Superior temporal gyrus (tissue), 1 donor: ENCODE data around the gene ZNF780A.
A peak's percentile ranks its signal among the peaks of the same experiment; 100 is the strongest.
"Not testable (repeated sequence)": the region's sequence is repeated elsewhere in the genome, so short reads cannot be mapped to it uniquely, and the experiment has no call there.

Source experiments
- DNase-seq: peaks from one replicate; pipeline ENCODE4 v3.0.0-alpha.2; 2016; ENCODE audit errors: extremely low spot score

ZNF780A gene

DNA sequence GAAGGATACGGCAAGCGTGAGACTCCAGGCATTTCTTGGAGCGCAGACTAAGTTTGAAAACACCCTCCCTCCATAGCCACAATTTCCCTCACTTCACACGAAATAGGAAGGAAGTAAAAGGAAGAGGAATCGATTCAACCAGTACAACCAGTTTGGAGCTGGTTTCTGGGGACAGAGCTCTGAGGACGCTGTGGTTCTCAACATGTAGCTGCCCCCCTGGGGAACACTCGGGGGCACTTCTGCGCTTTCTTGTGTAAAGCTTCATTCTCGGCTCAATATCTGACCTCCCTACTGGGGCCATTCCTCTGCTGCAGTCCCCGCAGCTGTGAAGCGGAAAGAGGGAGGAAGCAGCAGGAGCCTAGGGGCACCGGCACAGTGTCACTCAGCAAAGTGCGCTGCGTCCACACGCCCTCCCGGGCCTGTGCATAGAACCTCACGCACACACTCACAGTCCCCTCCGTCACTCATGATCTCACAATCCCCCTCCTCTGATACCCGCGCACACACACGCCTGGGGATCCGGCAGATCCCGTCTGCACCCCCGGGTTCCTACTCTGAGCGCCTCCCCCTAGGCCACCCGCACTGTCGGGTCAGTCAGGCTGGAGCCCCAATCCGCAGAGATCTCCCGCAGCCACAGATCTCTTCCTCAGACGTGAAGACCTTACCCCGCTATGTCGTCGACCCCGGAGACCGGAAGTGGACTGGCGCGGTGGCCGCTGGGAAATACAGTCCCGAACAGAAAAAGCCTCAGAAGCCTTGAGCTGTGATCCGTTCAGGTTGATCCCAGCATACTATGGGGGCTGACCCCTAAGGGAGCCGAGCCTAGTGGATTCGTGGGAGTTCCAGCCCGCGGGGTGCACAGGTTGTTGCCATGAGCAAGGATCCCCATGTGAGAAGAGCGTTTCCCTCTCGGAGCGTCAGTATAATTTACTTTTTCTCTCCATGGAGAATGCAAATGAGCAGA is at the start of gene ZNF780A:
Gene ZNF780A (minus strand): TSS at position 703 of the 964 bp plus-strand sequence. CDS start 6,190 bp downstream, outside the sequence.
- peak; percentile 87 for DNase-seq

- peak; percentile 84 for DNase-seq
These were observed 49.0 kb upstream of the ZNF780A start for GRCh38 chr19:40139533-40140287.

GRCh38 chr19:40136818-40137217 is 46.1 kb upstream of the ZNF780A start:
- no peak for DNase-seq

DNA sequence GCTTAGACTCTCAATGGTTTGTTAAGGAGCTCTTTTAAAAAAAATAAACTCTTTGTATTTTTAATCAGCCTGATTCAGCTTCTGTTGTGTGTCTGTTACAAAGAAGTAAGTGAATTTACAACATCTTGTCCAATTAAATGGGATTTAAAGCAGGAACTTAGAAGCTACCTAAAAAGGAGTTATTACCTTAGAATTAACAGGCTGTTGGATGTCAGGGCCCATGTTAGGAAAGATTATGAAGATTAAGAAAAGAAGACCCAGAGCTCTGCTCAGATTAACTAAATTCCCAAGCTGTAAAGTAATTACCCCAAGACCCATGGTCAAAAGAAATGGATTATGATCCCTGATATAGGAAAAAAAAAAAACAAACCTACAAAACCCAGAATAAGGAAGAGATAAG is 44.1 kb upstream of the ZNF780A start:
- DNase-seq = no peak

- DNase-seq = no peak
These were observed 42.7 kb upstream of the ZNF780A start for GRCh38 chr19:40133491-40133890.

- no peak for DNase-seq
These were observed 39.3 kb upstream of the ZNF780A start for GRCh38 chr19:40130013-40130412.

DNA sequence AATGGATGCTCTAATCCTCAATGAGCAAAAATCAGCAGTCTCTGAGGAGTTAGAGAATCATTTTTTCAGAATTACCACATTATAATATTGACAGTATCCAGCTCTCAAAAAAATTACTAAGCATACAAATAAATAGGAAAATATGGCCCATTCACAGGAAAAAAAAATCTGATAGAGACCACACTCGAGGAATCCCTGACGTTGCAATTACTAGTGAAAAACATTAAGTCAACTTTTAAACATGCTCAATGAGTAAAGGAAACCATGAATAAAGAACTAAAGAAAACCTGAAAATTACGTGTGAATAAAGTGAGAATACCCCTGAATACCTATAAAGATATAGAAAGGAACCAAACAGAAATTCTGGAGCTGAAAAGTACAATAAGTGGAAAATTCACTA is 38.7 kb upstream of the ZNF780A start:
- DNase-seq = no peak

GRCh38 chr19:40128991-40129390 is 38.2 kb upstream of the ZNF780A start:
- no peak for DNase-seq

DNA sequence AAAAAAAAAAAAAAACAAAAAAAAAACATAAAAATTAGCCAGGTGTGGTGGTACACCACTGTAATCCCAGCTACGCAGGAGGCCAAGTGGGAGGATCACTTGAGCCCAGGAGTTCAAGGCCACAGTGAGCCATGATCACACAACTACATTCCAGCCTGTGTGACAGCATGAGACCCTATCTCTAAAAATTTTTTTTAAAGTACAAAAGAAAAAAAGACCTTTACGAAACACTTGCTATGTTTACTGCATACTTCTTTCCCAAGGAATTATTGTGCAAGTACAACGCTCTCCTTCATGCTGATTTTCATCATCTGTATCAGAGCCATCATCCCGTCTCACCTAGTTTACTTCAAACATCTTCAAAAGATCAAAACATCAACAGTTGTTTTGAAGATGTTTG is 28.6 kb upstream of the ZNF780A start:
- DNase-seq = no peak

DNA sequence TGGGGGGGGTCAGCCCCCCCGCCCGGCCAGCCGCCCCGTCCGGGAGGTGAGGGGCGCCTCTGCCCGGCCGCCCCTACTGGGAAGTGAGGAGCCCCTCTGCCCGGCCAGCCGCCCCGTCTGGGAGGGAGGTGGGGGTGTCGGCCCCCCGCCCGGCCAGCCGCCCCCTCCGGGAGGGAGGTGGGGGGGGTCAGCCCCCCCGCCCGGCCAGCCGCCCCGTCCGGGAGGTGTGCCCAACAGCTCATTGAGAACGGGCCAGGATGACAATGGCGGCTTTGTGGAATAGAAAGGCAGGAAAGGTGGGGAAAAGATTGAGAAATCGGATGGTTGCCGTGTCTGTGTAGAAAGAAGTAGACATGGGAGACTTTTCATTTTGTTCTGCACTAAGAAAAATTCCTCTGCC is 27.9 kb upstream of the ZNF780A start:
- DNase-seq = not testable (repeated sequence)

- DNase-seq = no peak
These were observed 25.3 kb upstream of the ZNF780A start for GRCh38 chr19:40116075-40116474.

DNA sequence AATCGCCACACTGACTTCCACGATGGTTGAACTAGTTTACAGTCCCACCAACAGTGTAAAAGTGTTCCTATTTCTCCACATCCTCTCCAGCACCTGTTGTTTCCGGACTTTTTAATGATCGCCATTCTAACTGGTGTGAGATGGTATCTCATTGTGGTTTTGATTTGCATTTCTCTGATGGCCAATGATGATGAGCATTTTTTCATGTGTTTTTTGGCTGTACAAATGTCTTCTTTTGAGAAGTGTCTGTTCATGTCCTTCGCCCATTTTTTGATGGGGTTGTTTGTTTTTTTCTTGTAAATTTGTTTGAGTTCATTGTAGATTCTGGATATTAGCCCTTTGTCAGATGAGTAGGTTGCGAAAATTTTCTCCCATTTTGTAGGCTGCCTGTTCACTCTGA is 23.4 kb upstream of the ZNF780A start:
- not testable (repeated sequence) for DNase-seq

GRCh38 chr19:40112271-40112670 is 21.5 kb upstream of the ZNF780A start:
- not testable (repeated sequence) for DNase-seq

- no peak for DNase-seq
These were observed 19.8 kb upstream of the ZNF780A start for GRCh38 chr19:40110570-40110969.

DNA sequence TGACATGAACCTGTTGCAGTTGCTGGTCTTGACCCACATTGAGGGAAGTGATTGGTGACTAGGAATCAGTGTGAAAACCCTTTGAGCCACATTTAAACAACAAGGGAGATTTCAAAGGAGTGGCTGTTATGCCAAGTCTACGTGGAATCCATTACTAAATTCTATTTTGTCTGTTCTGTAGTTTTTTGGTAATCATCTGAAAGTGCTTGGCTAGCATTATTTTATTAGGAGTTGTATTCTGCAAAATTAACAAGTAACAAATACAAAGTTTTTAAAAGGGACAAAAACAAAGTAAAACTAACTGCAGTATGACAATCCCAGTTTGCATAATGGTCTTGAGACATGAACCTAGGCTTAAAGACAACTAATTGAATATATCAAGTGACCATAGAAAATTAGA is 14.0 kb upstream of the ZNF780A start:
- DNase-seq = no peak

GRCh38 chr19:40103600-40103999 is 12.9 kb upstream of the ZNF780A start:
- DNase-seq = no peak

DNA sequence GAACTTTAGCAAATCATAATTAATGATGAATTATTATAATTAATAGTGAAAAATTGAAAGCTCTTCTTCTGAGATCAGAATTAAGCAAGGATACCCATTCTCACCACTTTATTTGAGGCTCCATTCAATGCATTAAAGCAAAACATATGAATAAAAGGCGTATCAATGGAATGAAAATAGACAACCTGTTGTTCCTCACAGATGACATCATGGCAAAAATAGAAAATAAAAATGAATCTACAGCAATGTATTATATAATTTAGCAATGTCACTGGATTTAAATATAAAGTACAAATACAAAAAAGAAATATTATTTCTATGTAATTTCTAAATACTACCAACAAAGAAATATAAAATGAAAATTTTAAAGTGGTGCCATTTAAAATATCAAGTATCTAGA is 11.1 kb upstream of the ZNF780A start:
- no peak for DNase-seq

- DNase-seq = no peak
These were observed 2.7 kb upstream of the ZNF780A start for GRCh38 chr19:40093416-40093815.

GRCh38 chr19:40091205-40092129 is 724 bp upstream of the ZNF780A start:
- no peak for DNase-seq

DNA sequence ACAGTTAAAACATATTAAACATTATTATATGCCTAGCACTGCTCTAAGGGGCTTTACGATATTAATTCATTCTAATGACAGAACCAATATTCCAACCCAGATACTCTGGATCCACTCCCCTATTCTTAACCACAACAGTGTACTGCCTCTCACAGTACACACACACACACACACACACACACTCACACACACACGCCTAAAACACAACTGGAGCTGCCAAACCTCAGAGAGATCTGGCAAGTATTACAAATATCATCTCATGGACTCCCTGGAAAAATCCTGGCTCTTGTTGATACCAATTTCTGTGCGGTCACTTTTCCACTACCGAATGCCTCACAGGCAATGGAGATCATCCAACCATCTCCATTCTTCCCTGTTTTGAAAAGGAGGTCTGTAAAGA is 1.3 kb downstream of the ZNF780A start:
- DNase-seq = no peak

DNA sequence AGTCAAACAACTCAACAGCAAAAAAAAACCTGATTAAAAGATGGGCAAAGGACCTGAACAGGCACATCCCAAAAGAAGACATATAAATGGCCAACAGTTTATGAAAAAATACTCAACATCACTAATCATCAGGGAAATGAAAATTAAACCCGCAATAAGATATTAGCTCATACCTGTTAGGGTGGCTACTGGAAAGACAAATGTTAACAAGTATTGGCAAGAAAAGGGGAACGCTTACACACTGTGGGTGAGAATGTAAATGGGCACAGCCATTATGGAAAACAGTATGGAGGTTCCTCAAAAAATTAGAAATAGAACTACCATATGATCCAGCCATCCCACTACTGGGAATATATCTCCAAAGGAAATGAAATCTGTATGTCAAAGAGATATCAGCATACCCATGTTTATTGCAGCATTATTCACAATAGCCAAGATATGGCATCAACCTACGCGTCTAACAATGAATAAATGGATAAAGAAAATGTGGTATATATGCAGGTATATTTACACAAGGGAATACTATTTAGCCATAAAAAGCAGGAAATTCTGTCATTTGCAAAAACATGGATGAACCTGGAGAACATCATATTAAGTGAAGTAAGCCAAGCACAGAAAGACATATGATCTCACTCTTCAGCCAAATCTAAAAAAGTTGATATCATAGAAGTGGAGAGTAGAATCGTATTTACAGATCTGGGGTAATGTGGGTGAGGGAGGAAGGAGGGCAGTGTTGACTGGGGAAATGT is 2.3 kb downstream of the ZNF780A start:
- no peak for DNase-seq
